OCI-LY3 (cell line): Measurements from ENCODE around the gene PARD6G.

Source experiments
- CTCF ChIP-seq: fragments of 200-600, 300-600 bp; sonication (generic); IDR thresholded peaks from 2 replicates; pipeline ENCODE4 v1.5.1; 2014; ENCODE audit warnings: antibody characterized with exemption, low read length, low read depth
- EZH2phosphoT487 ChIP-seq: fragments of 200-600 bp; shearing (Covaris generic); IDR thresholded peaks from 2 replicates; pipeline ENCODE4 v1.6.1; 2018; ENCODE audit warnings: antibody characterized with exemption, mixed run types, low read depth

DNA sequence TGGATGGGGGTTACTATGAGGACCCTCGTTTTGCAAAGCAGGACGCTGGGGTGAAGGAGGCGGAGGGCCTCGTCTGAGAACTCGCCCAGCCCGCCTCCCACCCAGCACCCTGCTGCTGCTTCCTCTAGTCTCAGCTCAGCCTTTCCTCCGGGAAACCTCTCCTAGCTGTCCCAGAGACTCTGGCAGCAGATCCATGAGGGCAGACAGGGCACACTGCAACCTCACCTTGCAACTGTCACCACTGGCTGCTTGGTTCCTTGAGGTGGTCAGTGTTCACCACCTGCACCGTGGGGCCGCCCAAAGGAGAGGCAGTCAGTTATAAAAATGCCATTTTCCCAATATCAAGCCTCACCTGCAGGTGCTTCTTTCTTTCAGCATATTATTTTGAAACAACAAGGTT is 45.6 kb downstream of the PARD6G start:
- TF ChIP-seq CTCF (no peak), EZH2phosphoT487 (no peak)
